GM18858 (cell line): ENCODE results near the gene SART3.

Source experiments
- ATAC-seq: cut with Tn5 transposase; IDR thresholded peaks from one replicate; pipeline ENCODE4 v1.9.1; 2021; ENCODE audit not compliant: unreplicated experiment

The SART3 gene, protein sequence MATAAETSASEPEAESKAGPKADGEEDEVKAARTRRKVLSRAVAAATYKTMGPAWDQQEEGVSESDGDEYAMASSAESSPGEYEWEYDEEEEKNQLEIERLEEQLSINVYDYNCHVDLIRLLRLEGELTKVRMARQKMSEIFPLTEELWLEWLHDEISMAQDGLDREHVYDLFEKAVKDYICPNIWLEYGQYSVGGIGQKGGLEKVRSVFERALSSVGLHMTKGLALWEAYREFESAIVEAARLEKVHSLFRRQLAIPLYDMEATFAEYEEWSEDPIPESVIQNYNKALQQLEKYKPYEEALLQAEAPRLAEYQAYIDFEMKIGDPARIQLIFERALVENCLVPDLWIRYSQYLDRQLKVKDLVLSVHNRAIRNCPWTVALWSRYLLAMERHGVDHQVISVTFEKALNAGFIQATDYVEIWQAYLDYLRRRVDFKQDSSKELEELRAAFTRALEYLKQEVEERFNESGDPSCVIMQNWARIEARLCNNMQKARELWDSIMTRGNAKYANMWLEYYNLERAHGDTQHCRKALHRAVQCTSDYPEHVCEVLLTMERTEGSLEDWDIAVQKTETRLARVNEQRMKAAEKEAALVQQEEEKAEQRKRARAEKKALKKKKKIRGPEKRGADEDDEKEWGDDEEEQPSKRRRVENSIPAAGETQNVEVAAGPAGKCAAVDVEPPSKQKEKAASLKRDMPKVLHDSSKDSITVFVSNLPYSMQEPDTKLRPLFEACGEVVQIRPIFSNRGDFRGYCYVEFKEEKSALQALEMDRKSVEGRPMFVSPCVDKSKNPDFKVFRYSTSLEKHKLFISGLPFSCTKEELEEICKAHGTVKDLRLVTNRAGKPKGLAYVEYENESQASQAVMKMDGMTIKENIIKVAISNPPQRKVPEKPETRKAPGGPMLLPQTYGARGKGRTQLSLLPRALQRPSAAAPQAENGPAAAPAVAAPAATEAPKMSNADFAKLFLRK

GRCh38 chr12:108560752-108561719, at the start of gene SART3:
Gene SART3 (minus strand): TSS chr12:108561173. CDS start chr12:108561154, 19 bp downstream.
- ATAC-seq: peak; percentile 27

GRCh38 chr12:108610336-108610815, 49.4 kb upstream of the SART3 start:
- ATAC-seq: no peak

GRCh38 chr12:108609537-108610335, 48.8 kb upstream of the SART3 start:
- ATAC-seq: no peak

DNA sequence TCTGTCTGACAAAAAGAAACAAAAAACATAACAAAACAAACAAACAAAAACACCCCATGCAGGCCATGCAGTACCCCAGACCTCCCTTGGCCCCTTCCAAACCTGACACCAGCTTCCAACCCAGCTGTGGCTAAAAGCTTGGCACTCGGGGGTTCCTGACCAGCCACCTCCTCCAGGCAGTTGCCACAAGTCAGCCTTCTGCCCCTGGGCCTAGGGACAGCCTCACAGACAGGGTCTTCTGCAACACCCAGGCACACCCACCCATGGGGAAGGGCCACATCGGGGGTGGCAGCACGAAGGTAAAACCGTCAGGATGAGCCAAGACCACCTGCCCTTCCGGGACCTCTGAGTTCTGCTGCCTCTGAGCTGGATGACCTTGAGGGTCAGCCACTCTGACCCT, 47.6 kb upstream of the SART3 start:
- no peak for ATAC-seq

GRCh38 chr12:108607981-108608600, 47.1 kb upstream of the SART3 start:
- ATAC-seq: no peak

DNA sequence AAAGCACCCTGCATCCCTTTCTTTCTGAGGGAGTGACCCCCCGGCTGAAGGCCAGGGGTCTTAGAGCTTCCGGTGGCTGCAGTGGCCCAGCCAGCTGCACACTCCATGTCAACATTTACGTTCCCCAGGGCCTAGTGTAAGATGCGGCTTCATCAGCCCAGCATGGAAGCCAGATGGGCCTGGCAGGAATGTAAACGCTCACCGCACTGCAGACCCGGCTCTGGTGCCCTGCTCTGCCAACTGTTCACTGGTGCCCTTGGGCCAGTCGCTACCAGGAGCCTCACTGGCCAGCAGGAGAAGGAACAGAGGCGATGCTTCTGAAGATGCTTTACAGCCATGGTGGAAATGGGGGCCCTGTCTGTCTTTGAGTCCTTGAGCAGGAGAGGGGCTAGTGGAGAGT, 45.5 kb upstream of the SART3 start:
- ATAC-seq: no peak

GRCh38 chr12:108605690-108606406, 44.9 kb upstream of the SART3 start:
- ATAC-seq: no peak

DNA sequence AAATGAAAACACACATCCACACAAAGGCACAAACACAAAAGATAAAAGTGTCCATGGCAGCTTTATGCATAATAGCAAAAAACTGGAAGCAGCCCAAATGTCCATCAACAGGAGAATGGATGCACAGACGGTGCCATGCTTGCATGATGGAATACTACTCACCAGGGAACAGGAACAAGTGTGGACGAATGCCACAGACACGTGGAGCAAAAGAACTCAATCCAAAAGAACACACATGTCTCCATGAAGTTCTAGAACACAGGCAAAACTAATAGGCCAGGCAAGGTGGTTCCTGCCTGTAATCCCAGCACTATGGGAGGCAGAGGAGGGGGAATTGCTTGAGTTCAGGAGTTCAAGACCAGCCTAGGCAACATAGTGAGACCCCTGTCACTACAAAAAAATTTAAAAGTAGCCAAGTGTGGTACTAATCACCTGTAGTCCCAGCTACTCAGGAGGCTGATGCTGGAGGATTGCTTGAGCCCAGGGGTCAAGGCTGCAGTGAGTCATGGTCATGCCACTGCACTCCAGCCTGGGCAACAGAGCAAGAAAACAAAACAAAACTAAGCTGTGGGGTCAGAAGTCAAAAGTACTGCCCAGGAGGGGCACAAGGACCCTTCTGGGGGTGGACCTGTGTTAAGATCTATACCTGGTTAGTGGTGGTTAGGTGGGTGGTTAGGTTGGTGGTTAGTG, 44.2 kb upstream of the SART3 start:
- ATAC-seq: no peak

- no peak for ATAC-seq
Measured at GRCh38 chr12:108604208-108604941, 43.4 kb upstream of the SART3 start.

DNA sequence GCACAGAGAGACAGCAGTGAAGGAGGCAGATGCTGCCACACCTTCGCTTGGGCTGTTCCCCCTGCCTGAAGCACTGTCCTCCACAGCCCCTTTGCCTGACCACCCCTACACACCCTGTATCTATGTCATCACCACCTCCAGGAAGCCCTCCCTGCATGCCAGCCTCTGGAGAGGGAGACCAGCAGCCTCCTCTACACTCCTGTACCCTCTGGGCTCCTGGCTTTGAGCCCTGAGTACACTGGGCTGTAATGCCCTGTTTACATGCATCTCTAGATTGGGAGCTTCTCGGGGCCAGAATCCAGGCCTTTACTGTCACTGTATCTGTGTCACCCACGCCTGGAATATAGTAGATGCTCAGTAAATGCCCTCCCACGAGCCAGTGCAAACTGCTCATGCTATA, 42.8 kb upstream of the SART3 start:
- no peak for ATAC-seq

GRCh38 chr12:108602976-108603704, 42.2 kb upstream of the SART3 start:
- no peak for ATAC-seq

GRCh38 chr12:108602209-108602705, 41.3 kb upstream of the SART3 start:
- no peak for ATAC-seq

DNA sequence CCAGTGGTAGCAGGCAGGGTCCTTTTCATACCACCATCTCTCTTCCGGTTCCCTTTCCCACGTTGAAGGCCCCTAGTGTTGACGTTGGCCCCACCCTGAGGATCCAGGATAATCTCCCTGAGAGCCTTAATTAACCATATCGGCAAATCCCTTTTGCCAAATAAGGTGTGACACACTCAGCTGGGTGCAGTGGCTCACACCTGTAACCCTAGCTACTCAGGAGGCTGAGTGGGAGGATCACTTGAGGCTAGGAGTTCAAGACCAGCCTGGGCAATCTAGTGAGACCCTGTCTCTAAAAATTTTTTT, 39.7 kb upstream of the SART3 start:
- ATAC-seq: no peak

GRCh38 chr12:108599948-108600701, 39.2 kb upstream of the SART3 start:
- ATAC-seq: no peak

GRCh38 chr12:108599541-108599940, 38.6 kb upstream of the SART3 start:
- ATAC-seq: no peak
